Measurements from ENCODE around the gene HCN4. TPM values are rescaled to one million over a fixed set of nuclear protein-coding genes. Genes with fewer than 3 reads are reported as not detected.
A peak's percentile ranks its signal among the peaks of the same experiment; 100 is the strongest.

Gene HCN4
- total RNA-seq, 2 donors from 2014 or later, result 0.82 to 3.1 TPM

- H3K9me3 Mint-ChIP-seq, result no peaks in the 10 kb centered on the region
- H3K9ac ChIP-seq (ENCODE audit: extremely low read depth, low read length, poor library complexity, severe bottlenecking), result no peak overlapping the region
- no peak overlapping the region for H3K4me3 Mint-ChIP-seq
- peak overlapping the region; percentile 66 for H3K27ac Mint-ChIP-seq
- H3K4me1 Mint-ChIP-seq, result peaks cover 29% of the 10 kb centered on the region
- no peaks in the 10 kb centered on the region for H3K27me3 ChIP-seq (ENCODE audit: control insufficient read depth, insufficient read depth, low read length, poor library complexity, severe bottlenecking)
- no peaks in the 10 kb centered on the region for H3K9me3 ChIP-seq (ENCODE audit: control insufficient read depth, low read length)
- no peaks in the 10 kb centered on the region for H3K36me3 Mint-ChIP-seq (ENCODE audit: low read depth)
- H3K4me1 ChIP-seq (ENCODE audit: control insufficient read depth, insufficient read depth, low read length), result peaks cover 6% of the 10 kb centered on the region
- no peak overlapping the region for H3K27ac ChIP-seq (ENCODE audit: low read depth, low read length)
- TF ChIP-seq CTCF (conservative IDR thresholded peaks at IDR 0.05), result no peak
- no peak overlapping the region for H3K4me3 ChIP-seq (ENCODE audit: low read length)
- DNase-seq, result peak; percentile 71
- no peaks in the 10 kb centered on the region for H3K36me3 ChIP-seq (ENCODE audit: control insufficient read depth, insufficient read depth, low read length)
- H3K27me3 Mint-ChIP-seq (ENCODE audit: insufficient read depth), result no peaks in the 10 kb centered on the region
- WGBS, 2 experiments (ENCODE audit: insufficient coverage in 1 of 2, insufficient read length in 1 of 2), result 67 to 86% methylated on average over 3 to 7 of the region's 7 CpGs
Measured at GRCh38 chr15:73388256-73388781, 19.6 kb upstream of the HCN4 start.

GRCh38 chr15:73387507-73388255 is 18.9 kb upstream of the HCN4 start:
- whole genome bisulfite sequencing, 2 experiments (ENCODE audit: insufficient coverage in 1 of 2, insufficient read length in 1 of 2), result 76 to 82% methylated on average over 9 to 12 of the region's 12 CpGs
- no peak overlapping the region for H3K4me3 ChIP-seq (ENCODE audit: low read length)
- peaks cover 29% of the 10 kb centered on the region for H3K4me1 Mint-ChIP-seq
- no peaks in the 10 kb centered on the region for H3K36me3 Mint-ChIP-seq (ENCODE audit: low read depth)
- peak overlapping the region; percentile 74 for H3K27ac Mint-ChIP-seq
- no peak overlapping the region for H3K9ac ChIP-seq (ENCODE audit: extremely low read depth, low read length, poor library complexity, severe bottlenecking)
- peak; percentile 10 for TF ChIP-seq CTCF (conservative IDR thresholded peaks at IDR 0.05)
- no peak for DNase-seq
- peaks cover 6% of the 10 kb centered on the region for H3K4me1 ChIP-seq (ENCODE audit: control insufficient read depth, insufficient read depth, low read length)
- H3K9me3 Mint-ChIP-seq, result peaks cover 4% of the 10 kb centered on the region
- no peak overlapping the region for H3K27ac ChIP-seq (ENCODE audit: low read depth, low read length)
- H3K36me3 ChIP-seq (ENCODE audit: control insufficient read depth, insufficient read depth, low read length), result no peaks in the 10 kb centered on the region
- H3K27me3 ChIP-seq (ENCODE audit: control insufficient read depth, insufficient read depth, low read length, poor library complexity, severe bottlenecking), result no peaks in the 10 kb centered on the region
- no peaks in the 10 kb centered on the region for H3K27me3 Mint-ChIP-seq (ENCODE audit: insufficient read depth)
- H3K9me3 ChIP-seq (ENCODE audit: control insufficient read depth, low read length), result no peaks in the 10 kb centered on the region
- no peak overlapping the region for H3K4me3 Mint-ChIP-seq

- H3K4me3 ChIP-seq (ENCODE audit: low read length), result no peak overlapping the region
- Mint-ChIP-seq H3K36me3 (ENCODE audit: low read depth) (no peaks in the 10 kb centered on the region), H3K4me1 (peaks cover 29% of the 10 kb centered on the region), H3K27me3 (ENCODE audit: insufficient read depth) (no peaks in the 10 kb centered on the region), H3K4me3 (no peak overlapping the region), H3K9me3 (peaks cover 4% of the 10 kb centered on the region), H3K27ac (peak overlapping the region; percentile 74)
- H3K27me3 ChIP-seq (ENCODE audit: control insufficient read depth, insufficient read depth, low read length, poor library complexity, severe bottlenecking), result no peaks in the 10 kb centered on the region
- TF ChIP-seq CTCF (conservative IDR thresholded peaks at IDR 0.05), result no peak
- H3K36me3 ChIP-seq (ENCODE audit: control insufficient read depth, insufficient read depth, low read length), result no peaks in the 10 kb centered on the region
- H3K27ac ChIP-seq (ENCODE audit: low read depth, low read length), result no peak overlapping the region
- no peak overlapping the region for H3K9ac ChIP-seq (ENCODE audit: extremely low read depth, low read length, poor library complexity, severe bottlenecking)
- no peak for DNase-seq
- WGBS, 2 experiments (ENCODE audit: insufficient coverage in 1 of 2, insufficient read length in 1 of 2), result 46 to 56% methylated on average over 8 of the region's 8 CpGs
- no peaks in the 10 kb centered on the region for H3K9me3 ChIP-seq (ENCODE audit: control insufficient read depth, low read length)
- H3K4me1 ChIP-seq (ENCODE audit: control insufficient read depth, insufficient read depth, low read length), result peaks cover 6% of the 10 kb centered on the region
Measured at GRCh38 chr15:73386886-73387506, 18.2 kb upstream of the HCN4 start.
